Activated T-cell treated with anti-CD3 and anti-CD28 coated beads, Interleukin-2, amount 50 U/mL, for 48 hours (primary cell): ENCODE data around the gene SLC4A1AP.
"Not testable (repeated sequence)": the region's sequence is repeated elsewhere in the genome, so short reads cannot be mapped to it uniquely, and the experiment has no call there.

ENCODE experiments used
- DNase-seq, 2 experiments: peaks; one replicate each; pipeline ENCODE4 v3.0.0-alpha.2; 2020

Gene SLC4A1AP, protein sequence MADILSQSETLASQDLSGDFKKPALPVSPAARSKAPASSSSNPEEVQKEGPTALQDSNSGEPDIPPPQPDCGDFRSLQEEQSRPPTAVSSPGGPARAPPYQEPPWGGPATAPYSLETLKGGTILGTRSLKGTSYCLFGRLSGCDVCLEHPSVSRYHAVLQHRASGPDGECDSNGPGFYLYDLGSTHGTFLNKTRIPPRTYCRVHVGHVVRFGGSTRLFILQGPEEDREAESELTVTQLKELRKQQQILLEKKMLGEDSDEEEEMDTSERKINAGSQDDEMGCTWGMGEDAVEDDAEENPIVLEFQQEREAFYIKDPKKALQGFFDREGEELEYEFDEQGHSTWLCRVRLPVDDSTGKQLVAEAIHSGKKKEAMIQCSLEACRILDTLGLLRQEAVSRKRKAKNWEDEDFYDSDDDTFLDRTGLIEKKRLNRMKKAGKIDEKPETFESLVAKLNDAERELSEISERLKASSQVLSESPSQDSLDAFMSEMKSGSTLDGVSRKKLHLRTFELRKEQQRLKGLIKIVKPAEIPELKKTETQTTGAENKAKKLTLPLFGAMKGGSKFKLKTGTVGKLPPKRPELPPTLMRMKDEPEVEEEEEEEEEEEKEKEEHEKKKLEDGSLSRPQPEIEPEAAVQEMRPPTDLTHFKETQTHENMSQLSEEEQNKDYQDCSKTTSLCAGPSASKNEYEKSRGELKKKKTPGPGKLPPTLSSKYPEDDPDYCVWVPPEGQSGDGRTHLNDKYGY

DNA sequence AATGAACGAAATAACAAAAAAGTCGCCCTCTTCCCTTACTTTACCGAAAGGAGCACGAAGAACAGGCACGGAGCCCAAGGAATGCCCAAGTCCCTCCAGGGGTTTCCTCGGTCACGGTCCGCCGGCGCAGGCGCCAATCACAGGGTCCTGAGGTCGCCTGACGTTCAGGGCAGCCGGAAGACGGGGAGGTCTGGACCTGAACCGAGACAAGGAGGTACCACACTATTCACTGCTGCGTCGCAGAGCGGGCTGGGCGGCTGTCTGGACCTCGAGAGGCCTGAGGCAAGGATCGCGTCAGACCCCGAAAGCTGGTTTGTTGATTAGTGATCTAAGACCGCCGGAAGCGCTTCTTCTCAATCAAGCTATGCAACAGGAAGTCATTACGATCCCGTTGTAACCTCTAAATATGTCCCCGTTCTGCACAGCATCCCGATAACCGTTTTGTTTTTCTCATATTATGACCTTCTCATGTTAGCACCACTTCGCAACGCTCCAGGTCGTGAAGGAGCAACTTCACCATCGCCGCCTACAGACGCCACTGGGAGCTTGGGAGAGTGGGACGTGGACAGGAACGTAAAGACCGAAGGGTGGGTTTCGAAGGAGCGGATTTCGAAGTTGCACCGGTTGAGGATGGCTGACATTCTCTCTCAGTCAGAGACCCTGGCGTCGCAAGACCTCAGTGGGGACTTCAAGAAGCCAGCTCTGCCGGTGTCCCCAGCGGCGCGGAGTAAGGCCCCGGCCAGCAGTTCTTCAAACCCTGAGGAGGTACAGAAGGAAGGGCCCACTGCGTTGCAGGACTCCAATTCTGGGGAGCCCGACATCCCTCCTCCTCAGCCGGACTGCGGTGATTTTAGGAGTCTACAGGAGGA lies at the start of gene SLC4A1AP, which contains the start of gene SUPT7L:
TSS of gene SLC4A1AP (plus strand) at position 605 of the 869 bp plus-strand sequence. CDS start at position 631, 26 bp downstream.
TSS of gene SUPT7L (minus strand) at position 330 of the 869 bp plus-strand sequence. CDS start 1,422 bp downstream, outside the sequence.
- DNase-seq: peak; percentile 86 to 90

DNA sequence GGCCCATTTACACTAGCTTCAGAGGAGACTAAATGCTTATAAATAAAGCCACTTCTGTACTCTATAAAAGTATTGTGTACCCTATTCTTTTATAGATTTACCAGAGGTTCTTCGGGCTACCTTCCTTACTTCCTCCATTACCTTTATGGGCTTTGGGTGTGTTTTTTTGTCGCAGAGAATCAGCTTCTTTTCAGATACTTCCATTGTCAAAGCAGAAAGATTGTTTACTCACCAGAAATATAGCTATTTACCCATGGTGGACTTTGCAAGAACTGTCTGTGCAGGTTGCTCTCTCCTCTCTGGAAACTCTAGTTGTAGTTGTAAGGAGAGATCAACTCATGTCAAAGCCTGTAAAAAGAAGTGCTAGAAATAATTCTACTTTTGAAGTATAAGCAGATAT lies 49.7 kb upstream of the SLC4A1AP start:
- DNase-seq: no peak

DNA sequence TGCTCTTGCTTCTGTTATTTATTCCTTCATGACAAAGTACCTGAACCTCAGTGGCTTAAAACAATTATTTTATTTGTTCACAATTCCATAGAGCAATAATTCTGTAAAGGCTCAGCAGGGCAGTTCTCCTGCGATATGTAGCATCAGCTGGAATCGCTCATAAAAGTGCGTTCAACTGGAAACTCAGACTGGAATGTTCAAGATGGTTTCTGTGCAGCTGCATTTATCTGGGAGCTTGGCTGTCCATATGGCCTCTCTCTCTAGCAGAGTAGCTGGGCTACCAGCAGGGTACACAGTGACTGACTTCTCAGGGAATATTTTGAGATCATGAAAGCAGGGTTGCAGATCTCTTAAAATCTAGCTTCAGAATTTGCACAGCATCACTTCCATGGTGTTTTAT lies 48.4 kb upstream of the SLC4A1AP start:
- no peak for DNase-seq

DNA sequence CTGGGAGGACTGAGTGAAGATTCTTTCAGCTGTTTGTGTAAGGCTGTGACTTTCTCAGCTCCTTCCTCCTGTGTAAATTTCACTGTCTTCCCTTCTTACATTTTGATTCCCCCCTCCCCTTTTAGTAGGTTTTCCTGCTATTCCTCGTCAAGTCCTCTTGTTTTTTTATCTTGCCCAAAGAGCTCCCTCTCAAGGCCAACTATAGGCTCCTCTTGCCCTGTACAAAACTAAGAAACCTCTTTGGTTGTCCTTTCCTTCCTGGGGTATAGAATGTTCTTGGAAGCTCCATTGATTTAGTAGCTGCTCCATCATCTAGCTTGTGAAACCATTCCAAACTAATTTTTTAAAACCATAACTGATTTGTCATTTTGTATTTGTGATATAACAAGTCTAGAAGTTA lies 42.2 kb upstream of the SLC4A1AP start:
- DNase-seq: no peak

DNA sequence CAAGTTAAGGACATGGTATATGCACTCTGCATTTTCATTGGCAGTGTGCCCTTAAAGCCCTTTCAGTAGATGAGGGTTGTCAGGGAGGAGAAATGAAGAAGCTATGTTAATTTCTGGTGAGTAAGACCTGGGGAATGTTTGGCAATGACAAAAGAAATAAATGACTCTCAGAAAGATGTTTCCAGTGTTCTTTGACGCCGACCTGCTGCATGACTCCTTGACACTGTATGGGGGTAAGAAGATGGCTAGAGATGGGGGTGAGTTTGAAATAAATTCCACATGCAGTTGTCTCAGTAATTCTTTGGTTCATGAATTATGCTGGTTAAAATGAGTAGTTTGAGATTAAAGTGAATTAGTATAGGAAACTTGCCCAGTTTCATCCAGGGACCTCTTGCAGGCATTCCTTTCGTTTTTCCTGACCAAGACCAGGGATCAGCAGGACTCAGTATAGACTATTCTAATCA lies 40.7 kb upstream of the SLC4A1AP start:
- DNase-seq: no peak

DNA sequence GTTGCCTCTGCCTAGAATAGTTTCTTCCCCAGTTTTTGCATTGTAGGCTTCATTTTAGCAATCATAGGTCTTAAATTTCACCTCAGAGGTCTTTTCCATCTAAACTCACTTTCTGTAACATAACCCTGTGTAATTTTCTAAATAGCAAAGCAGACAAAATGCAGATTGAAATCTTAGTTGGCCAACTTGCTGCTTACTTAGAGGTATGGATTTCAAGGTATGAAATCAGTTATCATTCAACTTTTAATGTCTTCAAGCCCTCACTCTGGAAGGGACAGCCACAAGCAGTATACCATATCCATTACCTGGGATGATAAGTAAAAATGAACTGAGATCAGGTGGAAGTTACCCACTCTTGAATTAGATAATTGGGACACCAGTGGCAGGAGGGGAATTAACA lies 38.7 kb upstream of the SLC4A1AP start:
- DNase-seq: no peak

DNA sequence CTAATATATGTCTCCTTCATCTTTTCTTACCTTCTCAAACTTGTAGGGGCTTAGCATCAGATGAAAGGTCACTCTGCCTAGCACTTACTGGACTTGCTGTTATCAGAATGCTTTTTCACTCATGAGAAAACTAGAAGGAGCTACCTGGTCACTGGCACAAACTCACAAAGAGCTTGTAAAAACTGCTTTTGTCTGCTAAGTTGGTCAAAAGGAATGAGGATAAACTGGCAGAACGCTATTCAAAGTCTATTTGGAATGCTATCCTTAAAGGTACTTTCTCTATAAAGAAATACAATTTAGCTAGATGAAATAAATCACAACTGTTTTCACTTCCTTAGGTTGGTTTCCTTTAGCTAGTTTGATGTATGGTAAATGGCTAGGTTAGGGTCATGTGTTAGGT lies 37.4 kb upstream of the SLC4A1AP start:
- not testable (repeated sequence) for DNase-seq

DNA sequence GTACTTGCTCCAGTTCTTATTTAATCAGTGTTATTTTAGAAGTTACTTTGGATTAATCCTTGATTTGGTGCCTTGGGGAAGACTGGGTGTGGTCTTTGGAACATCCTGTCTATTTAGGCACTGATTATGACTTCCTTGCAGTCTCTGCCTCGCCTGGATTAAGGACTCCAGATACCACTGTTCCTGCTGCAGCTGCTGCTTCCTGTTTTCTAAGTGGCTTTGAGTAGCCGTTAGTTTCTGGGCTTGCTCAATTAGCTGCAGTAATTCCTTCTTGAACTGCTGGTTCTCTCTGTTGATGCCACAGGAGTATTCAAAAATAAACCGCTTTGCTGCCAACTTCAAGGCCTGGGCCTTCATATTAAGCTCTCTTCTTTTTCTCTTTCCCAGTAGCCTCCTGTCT lies 36.8 kb upstream of the SLC4A1AP start:
- not testable (repeated sequence) for DNase-seq

DNA sequence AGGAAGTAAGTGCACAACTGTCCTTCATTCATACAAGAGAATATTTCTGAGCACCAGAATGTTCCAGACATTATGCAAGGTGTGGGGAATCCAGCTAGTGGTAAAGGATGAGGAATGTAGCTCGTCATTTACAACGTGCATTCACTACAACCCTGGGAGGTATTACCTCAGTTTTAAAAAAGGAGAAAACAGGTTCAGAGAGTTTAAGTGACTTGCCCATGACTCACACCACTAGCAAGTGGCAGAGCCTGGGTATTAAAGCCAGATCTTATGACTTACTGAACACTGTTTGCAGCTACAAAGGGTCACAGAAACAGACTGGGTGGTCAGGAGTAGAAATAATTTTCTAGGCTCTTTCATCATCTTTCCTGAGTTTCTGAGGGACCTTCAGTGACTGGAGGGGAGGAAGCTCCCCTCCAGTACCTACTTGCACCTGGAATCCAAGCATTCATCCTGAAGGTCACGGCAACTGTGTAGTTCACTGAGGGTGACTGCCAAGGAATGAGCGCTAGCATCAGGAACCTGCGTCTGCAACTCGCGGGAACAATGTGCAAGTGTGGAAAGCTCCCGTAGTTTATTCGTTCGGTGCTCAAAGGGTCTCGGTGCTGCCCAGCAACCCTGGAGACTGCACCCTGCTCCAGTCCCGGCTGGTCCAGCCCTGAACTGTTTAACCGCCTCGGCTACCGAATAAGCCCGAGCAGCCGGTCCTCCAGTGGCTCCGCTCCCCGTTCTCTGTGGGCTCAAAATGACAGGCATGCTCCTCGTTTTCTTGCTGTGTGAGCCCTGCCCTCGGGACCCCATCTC lies 35.5 kb upstream of the SLC4A1AP start:
- DNase-seq: no peak

DNA sequence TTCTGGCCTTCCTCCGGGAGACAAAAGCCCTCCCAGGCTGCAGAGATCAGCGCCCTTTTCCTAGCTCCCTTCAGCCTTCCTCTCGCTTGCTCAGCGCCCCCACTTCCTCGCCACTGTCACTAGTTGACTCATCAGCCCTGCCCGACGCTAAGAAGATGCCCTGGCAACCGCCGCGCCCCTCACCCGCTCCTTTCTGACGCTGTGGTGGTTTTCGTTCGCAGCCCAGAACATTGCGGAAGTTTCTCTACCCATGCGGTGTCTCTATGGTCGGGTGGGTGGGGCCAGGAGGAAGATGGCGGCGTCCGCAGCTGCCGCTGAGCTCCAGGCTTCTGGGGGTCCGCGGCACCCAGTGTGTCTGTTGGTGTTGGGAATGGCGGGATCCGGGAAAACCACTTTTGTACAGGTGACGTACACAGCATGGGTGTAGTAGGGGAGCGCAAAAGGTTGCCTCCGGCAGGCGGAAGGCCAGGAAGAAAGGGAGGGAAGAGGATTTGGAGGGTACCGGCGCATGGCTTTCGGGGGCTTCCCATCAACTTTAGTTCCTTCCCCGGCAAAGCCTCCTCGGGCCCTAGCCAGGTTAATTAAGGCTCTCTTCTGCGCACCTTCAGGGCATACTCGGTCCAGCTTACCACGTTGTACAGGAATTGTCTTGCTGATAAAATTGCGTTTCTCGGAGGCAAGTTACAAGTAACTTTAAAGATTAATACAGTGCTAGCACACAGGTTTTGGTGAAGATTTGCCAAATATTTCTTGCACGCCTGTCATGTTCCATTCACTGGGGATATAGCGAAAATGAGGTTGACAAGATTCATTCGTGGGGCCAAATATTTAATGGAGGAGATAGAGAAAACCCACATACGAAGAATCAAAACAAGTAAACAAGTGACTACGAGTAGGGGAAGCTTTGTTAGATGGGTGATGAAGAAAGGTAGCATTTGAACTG lies 34.7 kb upstream of the SLC4A1AP start, which contains the start of the genes CCDC121 and GPN1:
TSS of gene CCDC121 (minus strand) at position 246 of the 943 bp plus-strand sequence. CDS start 1,213 bp downstream, outside the sequence.
TSS of gene GPN1 (plus strand) at position 284 of the 943 bp plus-strand sequence. CDS start at position 293, 9 bp downstream.
- peak; percentile 94 to 96 for DNase-seq

DNA sequence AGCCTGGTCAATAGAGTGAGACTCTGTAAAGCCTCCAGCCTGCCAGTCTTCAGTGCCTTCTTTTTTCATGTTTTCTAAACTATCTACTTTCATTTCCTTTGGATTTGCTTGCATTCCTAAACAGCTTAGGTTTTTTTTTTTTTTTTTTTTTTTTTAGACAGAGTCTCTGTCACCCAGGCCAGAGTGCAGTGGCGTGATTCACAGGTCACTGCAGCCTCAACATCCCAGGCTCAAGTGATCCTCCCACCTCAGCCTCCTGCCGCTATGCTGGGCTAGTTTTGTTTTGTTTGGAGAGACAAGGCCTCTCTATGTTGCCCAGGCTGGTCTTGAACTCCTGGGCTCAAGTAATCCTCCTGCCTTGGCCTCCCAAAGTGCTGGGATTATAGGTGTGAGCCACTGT lies 33.4 kb upstream of the SLC4A1AP start:
- not testable (repeated sequence) for DNase-seq

DNA sequence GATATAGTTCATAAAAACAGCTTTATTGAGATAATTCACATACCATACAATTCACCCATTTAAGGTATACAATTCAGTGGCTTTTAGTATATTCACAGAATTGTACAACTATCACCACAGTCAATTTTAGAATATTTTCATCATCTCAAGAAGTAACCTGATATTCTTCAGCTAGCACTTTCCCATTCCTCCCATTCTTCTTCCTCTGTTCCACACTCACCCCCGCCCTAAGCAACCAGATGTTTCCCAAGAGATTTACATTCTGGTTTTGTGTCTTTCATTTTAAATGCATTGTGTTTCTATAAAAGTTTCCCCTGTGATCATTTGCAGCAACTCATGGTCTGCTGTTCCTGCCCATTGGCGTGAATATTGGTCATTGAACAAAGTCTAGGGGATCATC lies 29.4 kb upstream of the SLC4A1AP start:
- DNase-seq: no peak

DNA sequence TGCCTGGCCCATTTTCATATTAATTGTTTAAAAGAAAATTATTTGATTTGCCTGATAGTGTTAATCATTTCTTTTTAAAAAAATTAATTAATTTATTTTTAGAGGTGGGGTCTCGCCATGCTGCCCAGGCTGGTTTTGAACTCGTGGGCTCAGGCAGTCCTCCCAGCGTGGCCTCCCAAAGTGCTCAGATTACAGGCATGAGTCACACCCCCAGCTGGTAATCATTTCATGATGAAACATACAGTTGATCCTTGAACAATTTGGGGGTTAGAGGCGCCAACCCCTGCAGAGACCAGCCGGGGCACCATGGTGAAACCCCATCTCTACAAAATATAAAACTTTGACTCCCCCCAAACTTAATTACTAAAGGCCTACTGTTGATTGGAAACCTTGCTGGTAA lies 26.9 kb upstream of the SLC4A1AP start:
- DNase-seq: no peak

DNA sequence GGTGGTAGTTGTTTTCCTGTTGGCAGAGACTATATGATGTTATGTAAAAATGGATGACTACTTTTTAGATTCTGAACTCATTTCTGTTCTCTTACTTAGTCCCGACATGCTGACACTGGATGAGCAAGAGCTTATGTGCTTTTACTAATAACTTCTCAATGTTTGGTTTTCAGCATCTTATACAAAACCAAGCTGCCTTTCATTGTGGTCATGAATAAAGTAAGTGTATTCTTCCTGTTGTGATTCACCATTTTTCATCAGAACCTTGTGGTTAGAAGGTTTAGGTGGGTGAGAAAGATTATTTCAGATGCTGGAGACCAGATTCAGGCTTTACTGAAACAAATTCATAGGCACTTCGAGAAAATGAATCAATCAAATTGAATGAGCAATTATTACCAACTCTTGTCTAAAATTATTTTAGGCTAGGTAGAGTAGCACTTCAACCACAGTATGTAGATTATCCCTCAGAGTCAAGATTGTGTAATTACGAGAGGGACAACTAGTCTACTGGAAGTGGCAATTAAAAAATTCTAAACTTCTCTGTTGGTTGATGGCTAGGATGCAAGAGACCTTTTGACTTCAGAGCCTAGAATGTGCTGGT lies 25.6 kb upstream of the SLC4A1AP start:
- no peak for DNase-seq

DNA sequence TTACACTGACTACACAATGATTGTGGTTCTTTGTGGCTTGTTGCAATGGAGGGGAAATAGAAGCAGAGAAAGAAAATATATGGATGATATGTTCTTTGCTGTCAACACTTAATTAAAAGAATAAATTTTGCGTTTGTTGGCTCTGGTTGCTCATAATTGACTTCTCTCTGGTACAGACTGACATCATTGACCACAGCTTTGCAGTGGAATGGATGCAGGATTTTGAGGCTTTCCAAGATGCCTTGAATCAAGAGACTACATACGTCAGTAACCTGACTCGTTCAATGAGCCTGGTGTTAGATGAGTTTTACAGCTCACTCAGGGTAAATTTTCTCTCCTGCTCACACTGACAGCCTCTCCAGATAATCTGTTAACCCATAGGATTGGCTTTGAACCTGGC lies 25.0 kb upstream of the SLC4A1AP start:
- no peak for DNase-seq

DNA sequence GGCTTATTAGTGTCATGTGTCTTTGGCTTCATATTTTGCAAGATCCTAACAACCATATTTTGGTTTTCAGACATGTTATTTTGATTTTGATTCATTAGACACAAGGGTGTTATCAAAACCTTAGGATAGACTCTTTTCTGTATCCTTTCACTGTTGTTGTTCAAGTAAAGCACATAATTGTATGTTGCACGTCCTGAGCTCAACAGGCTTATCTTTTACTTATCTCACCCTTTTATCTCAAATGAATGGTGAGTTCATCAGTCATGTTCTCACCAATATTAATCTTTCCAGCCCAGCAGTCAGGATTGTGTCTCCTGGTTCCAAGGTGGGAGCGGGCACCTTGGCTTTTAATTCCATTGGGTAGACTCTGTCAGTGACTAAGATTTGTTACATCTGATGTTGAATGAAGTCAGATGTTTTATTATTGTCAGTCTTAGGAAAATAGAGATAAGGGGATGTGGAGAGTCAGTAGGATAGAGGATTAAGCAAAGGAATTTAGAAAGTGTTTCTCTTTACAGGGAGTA lies 22.9 kb upstream of the SLC4A1AP start:
- no peak for DNase-seq

DNA sequence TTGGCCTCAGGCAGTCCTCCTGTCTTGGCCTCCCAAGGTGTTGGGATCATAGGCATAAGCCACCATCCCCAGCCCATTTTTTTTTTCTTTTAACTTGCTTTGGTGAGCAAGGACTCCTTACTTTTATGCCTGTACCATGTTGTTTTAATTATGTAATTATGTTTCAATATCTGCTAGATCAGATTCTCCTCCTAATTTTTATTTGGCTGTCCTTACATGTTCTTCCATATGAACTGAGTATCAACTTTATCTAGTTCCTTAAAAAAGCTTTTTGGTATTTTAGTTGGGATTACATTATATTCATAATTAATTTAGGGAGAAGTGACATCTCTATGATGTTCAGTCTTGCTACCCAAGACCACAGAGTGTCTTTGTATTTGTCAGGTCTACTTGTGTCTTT lies 18.5 kb upstream of the SLC4A1AP start:
- no peak for DNase-seq

DNA sequence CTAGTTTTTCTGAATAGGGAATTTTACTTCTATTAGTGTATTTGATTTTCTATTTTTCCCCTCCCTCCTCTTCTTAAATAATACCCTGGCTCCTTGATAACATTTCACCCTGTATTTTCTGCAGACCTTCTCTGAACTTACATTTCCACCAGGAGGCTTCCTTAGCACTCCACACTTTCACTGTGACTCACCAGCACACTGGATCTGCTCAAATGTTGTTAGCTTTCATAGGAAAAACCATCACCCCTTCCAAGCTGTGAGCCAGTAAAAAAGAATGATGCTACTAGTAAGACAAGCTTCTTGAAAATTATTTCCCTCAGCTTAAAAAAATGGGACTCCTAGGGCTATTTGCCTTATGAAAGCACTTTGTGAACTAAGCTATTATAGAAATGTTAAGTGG lies 16.4 kb upstream of the SLC4A1AP start:
- DNase-seq: no peak

DNA sequence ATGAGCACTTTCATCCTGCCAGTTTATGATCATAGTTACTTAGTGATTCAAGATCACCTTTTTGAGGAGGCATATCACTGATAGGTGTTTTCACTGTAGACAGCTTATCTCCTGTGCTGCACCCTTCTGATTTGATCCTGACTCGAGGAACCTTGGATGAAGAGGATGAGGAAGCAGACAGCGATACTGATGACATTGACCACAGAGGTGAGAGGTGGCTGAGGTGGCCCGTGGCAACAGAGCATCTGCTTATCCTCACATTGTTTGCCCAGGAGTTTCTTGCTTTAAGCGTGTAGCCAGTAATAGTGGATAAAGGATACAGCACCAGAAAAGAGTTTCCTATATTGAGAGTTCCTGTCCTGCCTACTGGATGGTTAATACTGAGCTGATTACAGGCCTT lies 16.0 kb upstream of the SLC4A1AP start:
- DNase-seq: no peak

DNA sequence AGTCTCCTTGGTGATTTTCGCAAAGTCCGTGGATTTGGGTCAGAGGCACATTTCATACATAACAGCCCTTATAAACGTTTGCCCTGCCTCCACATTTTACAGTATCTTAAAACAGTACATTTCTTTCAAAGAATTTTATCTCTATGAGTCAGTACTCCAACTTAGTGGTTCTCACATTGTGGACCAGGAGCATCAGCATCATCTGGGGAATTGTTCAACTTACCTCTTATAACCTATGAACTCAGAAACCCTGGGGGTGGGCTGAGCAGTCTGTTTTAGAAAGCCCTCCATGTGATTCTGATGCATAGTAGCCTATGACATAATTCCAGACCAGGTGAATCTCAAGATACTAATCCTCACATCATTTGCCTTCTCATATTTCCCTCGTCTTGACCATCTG lies 12.6 kb upstream of the SLC4A1AP start:
- no peak for DNase-seq
